ENCODE results near the gene SCAMP5.

DNA sequence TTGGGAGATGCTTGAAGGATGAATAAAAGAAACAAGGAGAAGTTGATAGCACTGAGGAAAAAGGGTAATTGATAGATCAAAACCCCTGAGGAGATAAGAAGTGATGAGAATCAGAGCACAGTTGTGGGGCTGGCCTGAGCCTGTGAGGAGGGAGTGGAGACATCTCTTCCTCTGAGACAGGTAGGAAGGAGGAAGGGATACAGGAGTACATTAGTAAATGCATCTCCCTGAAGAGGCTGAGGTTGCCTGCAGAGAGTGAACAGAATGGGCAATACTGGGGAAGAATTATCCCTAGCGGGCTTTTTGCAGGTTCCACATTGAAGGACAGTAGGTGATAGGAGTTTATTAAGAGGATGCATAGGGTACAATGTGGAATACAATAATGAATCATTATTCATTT lies 17.3 kb upstream of the SCAMP5 start:
- TF ChIP-seq POLR2A (IDR thresholded peaks at IDR 0.05; ENCODE audit: low read depth, low read length) (no peak), TAF1 (IDR thresholded peaks at IDR 0.05; ENCODE audit: low read depth, low read length) (no peak)
